Measurements from ENCODE around the gene ALAD. TPM values are rescaled to one million over a fixed set of nuclear protein-coding genes. Genes with fewer than 3 reads are reported as not detected.

ALAD gene
- total and polyA plus RNA-seq, 9 donors, result 11.3 to 26.3 (median 21.6) TPM

DNA sequence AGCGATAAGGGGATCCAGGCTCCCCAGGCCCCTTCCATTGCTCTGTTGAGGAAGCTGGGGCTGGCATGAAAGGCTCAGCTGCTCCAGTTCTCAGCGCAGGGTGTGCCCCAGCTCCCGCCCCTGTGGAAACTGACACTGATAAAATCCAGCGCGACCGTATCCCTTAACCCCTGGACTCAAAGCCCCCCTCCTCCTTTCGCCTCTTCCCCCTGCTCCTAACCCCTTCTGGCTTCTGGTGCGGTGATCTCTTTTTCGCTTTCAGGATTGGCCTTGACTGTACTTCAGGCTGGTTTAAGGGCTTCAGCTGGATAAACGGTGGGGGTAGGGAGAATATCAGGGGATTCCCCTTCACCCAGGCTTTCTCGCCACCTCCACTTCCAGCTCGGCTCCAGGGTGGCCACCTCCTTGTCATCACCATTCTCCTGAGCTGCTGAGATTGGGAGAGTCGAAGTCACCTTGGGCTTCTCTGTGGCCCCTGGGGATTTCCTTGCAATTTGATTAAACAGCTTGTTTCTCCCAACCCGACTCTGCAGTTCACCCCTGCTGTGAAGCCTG is 50.9 kb downstream of the ALAD start:
- WGBS (ENCODE audit: insufficient coverage), result 7% methylated on average over 9 of the region's 14 CpGs
- DNase-seq, result no peak
- peaks cover 9% of the 10 kb centered on the region for H3K4me1 ChIP-seq (ENCODE audit: control insufficient read depth, insufficient read depth, low read length)
- peaks cover 54% of the 10 kb centered on the region for H3K27me3 ChIP-seq (ENCODE audit: control insufficient read depth, insufficient read depth, low read length)
- no peaks in the 10 kb centered on the region for H3K9me3 ChIP-seq (replicated peaks; ENCODE audit: control insufficient read depth, low read depth, low read length)
- no peak overlapping the region for H3K4me3 ChIP-seq (ENCODE audit: low read length)
- H3K27ac ChIP-seq (ENCODE audit: low read length), result no peak overlapping the region
- H3K36me3 ChIP-seq (ENCODE audit: control insufficient read depth, insufficient read depth, low read length), result no peaks in the 10 kb centered on the region

DNA sequence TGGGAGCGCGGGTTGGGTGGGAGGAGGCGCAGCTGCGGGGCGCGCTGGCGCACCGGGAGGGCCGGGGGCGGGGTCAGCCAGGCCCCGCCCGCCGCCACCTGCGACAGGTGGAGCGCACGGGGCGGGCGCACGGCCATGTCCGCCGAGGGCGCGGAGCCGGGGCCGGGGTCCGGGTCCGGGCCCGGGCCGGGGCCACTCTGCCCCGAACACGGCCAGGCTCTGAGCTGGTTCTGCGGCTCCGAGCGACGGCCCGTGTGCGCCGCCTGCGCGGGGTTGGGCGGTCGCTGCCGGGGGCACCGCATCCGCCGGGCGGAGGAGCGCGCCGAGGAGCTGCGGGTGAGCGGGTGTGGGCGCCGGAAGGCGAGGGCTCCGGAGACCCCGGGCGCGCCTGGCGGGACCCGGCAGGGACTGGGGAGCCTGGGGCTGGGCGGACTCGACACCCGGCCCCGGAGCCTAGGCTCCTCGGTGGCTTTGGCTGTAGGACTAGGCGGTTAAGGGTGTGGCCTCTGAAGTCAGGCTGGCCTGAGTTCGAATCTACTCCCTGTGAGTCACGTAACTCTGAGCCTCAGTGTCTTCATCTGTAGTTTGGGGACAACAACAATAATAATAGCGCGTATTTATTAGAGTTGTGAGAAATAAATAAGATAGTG is 51.5 kb downstream of the ALAD start, which contains the start of gene BSPRY:
Gene BSPRY, plus strand, starts transcription at position 97 of the 650 bp plus-strand sequence. Its CDS starts 39 bp downstream, at position 136.
- no peaks in the 10 kb centered on the region for H3K36me3 ChIP-seq (ENCODE audit: control insufficient read depth, insufficient read depth, low read length)
- 1% methylated on average over 69 of the region's 71 CpGs for WGBS (ENCODE audit: insufficient coverage)
- no peak within 1 kb of the TSS for H3K27ac ChIP-seq (ENCODE audit: low read length)
- no peaks in the 10 kb centered on the region for H3K9me3 ChIP-seq (replicated peaks; ENCODE audit: control insufficient read depth, low read depth, low read length)
- H3K4me3 ChIP-seq (ENCODE audit: low read length), result no peak within 1 kb of the TSS
- peaks cover 9% of the 10 kb centered on the region for H3K4me1 ChIP-seq (ENCODE audit: control insufficient read depth, insufficient read depth, low read length)
- peaks cover 50% of the 10 kb centered on the region for H3K27me3 ChIP-seq (ENCODE audit: control insufficient read depth, insufficient read depth, low read length)
- no peak for DNase-seq

DNA sequence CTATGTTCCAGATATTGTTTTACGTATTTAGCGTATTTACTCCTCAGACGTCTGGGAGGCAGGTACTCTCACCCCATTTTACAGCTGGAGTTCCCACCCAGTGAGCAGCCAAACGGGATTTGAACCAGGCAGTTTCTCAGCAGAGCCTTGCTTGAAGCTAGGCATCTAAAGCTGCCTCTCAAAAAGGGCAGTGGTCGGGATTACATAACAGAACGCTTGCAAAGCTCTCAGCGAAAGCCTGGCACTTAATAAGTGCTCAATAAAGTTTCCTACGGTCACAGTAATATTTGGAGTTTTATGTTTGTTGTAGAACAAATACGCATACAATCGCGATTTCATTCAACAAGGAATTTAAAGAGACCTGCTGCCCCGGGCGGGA is 52.0 kb downstream of the ALAD start:
- Histone ChIP-seq H3K9me3 (replicated peaks; ENCODE audit: control insufficient read depth, low read depth, low read length) (no peaks in the 10 kb centered on the region), H3K36me3 (ENCODE audit: control insufficient read depth, insufficient read depth, low read length) (no peaks in the 10 kb centered on the region), H3K4me3 (ENCODE audit: low read length) (no peak overlapping the region), H3K4me1 (ENCODE audit: control insufficient read depth, insufficient read depth, low read length) (peaks cover 10% of the 10 kb centered on the region), H3K27ac (ENCODE audit: low read length) (no peak overlapping the region), H3K27me3 (ENCODE audit: control insufficient read depth, insufficient read depth, low read length) (peaks cover 49% of the 10 kb centered on the region)
- DNase-seq, result no peak
- 15% methylated on average over 8 of the region's 13 CpGs for WGBS (ENCODE audit: insufficient coverage)

DNA sequence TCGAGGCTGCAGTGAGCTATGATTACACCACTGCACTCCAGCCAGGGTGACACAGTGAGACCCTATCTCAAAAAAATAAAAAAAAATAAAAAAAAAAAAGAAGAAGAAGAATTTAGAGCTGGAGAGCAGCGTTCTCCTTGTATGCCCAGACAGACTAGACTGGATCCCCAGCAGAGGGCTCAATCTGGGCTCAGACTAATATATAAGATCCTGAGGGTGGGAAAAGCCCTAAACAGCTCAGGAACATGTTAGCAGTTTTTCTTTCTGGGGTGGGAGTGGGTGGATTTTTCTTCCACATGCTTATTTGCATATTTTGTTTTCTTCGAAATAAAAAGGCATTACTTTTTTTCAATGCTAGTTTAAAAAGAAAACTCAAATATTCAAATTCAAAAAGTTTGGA is 52.6 kb downstream of the ALAD start:
- Histone ChIP-seq H3K27me3 (ENCODE audit: control insufficient read depth, insufficient read depth, low read length) (peaks cover 48% of the 10 kb centered on the region), H3K36me3 (ENCODE audit: control insufficient read depth, insufficient read depth, low read length) (no peaks in the 10 kb centered on the region), H3K9me3 (replicated peaks; ENCODE audit: control insufficient read depth, low read depth, low read length) (no peaks in the 10 kb centered on the region), H3K4me3 (ENCODE audit: low read length) (no peak overlapping the region), H3K4me1 (ENCODE audit: control insufficient read depth, insufficient read depth, low read length) (peaks cover 13% of the 10 kb centered on the region), H3K27ac (ENCODE audit: low read length) (no peak overlapping the region)
- DNase-seq, result no peak
- no CpG with 5 or more reads among the region's 3 CpGs for WGBS (ENCODE audit: insufficient coverage)

- no peaks in the 10 kb centered on the region for H3K36me3 ChIP-seq (ENCODE audit: control insufficient read depth, insufficient read depth, low read length)
- H3K27ac ChIP-seq (ENCODE audit: low read length), result no peak overlapping the region
- DNase-seq, result no peak
- WGBS (ENCODE audit: insufficient coverage), result no CpG with 5 or more reads among the region's 1 CpG
- peaks cover 28% of the 10 kb centered on the region for H3K27me3 ChIP-seq (ENCODE audit: control insufficient read depth, insufficient read depth, low read length)
- no peak overlapping the region for H3K4me3 ChIP-seq (ENCODE audit: low read length)
- no peaks in the 10 kb centered on the region for H3K9me3 ChIP-seq (replicated peaks; ENCODE audit: control insufficient read depth, low read depth, low read length)
- H3K4me1 ChIP-seq (ENCODE audit: control insufficient read depth, insufficient read depth, low read length), result peaks cover 13% of the 10 kb centered on the region
These were observed 55.4 kb downstream of the ALAD start for GRCh38 chr9:113345671-113346070.

DNA sequence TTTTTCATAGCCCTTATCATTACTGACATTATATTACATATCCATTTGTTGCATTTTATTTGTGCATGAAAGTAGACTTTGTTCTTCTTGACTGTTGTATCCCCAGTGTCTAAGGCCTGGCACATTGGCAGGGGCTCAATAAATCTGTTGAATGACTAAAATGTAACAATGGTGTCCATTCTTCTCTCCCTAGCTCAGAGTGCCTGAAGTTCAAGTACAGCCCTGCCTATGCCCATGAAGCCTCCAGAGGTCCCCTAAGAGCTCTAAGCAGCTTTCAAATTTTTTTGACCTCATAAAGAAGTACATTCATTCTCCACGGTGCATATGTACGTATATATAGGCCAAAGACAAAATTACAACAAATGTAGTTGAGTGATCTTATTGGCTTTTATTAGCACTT is 55.9 kb downstream of the ALAD start:
- Histone ChIP-seq H3K27me3 (ENCODE audit: control insufficient read depth, insufficient read depth, low read length) (peaks cover 24% of the 10 kb centered on the region), H3K4me3 (ENCODE audit: low read length) (no peak overlapping the region), H3K9me3 (replicated peaks; ENCODE audit: control insufficient read depth, low read depth, low read length) (no peaks in the 10 kb centered on the region), H3K4me1 (ENCODE audit: control insufficient read depth, insufficient read depth, low read length) (peaks cover 9% of the 10 kb centered on the region), H3K36me3 (ENCODE audit: control insufficient read depth, insufficient read depth, low read length) (no peaks in the 10 kb centered on the region), H3K27ac (ENCODE audit: low read length) (no peak overlapping the region)
- no peak for DNase-seq
- no CpG with 5 or more reads among the region's 2 CpGs for WGBS (ENCODE audit: insufficient coverage)

GRCh38 chr9:113343732-113344231 is 57.3 kb downstream of the ALAD start:
- Histone ChIP-seq H3K27me3 (ENCODE audit: control insufficient read depth, insufficient read depth, low read length) (peaks cover 12% of the 10 kb centered on the region), H3K36me3 (ENCODE audit: control insufficient read depth, insufficient read depth, low read length) (no peaks in the 10 kb centered on the region), H3K27ac (ENCODE audit: low read length) (peak overlapping the region; percentile 67), H3K4me3 (ENCODE audit: low read length) (no peak overlapping the region), H3K4me1 (ENCODE audit: control insufficient read depth, insufficient read depth, low read length) (peaks cover 7% of the 10 kb centered on the region), H3K9me3 (replicated peaks; ENCODE audit: control insufficient read depth, low read depth, low read length) (no peaks in the 10 kb centered on the region)
- no CpG with 5 or more reads among the region's 1 CpG for WGBS (ENCODE audit: insufficient coverage)
- peak; percentile 66 for DNase-seq

GRCh38 chr9:113341712-113342410 is 59.2 kb downstream of the ALAD start:
- 82% methylated on average over 6 of the region's 9 CpGs for WGBS (ENCODE audit: insufficient coverage)
- no peak for DNase-seq

GRCh38 chr9:113340011-113340699 is 60.9 kb downstream of the ALAD start, which contains the start of gene WDR31:
WDR31 (minus strand) TSS chr9:113340275; CDS start chr9:113332022, 8,253 bp downstream.
- no peaks in the 10 kb centered on the region for H3K9me3 ChIP-seq (replicated peaks; ENCODE audit: control insufficient read depth, low read depth, low read length)
- no peaks in the 10 kb centered on the region for H3K36me3 ChIP-seq (ENCODE audit: control insufficient read depth, insufficient read depth, low read length)
- no peaks in the 10 kb centered on the region for H3K27me3 ChIP-seq (ENCODE audit: control insufficient read depth, insufficient read depth, low read length)
- H3K27ac ChIP-seq (ENCODE audit: low read length), result peak within 1 kb of the TSS; percentile 83
- H3K4me1 ChIP-seq (ENCODE audit: control insufficient read depth, insufficient read depth, low read length), result peaks cover 7% of the 10 kb centered on the region
- H3K4me3 ChIP-seq (ENCODE audit: low read length), result peak within 1 kb of the TSS; percentile 90
- DNase-seq, result peak; percentile 95
- WGBS (ENCODE audit: insufficient coverage), result 0% methylated on average over 41 of the region's 46 CpGs

More at GRCh38 chr9:113341712-113342410, 59.2 kb downstream of the ALAD start:
- H3K27me3 ChIP-seq (ENCODE audit: control insufficient read depth, insufficient read depth, low read length), result peaks cover 2% of the 10 kb centered on the region
- no peaks in the 10 kb centered on the region for H3K9me3 ChIP-seq (replicated peaks; ENCODE audit: control insufficient read depth, low read depth, low read length)
- no peak overlapping the region for H3K27ac ChIP-seq (ENCODE audit: low read length)
- H3K36me3 ChIP-seq (ENCODE audit: control insufficient read depth, insufficient read depth, low read length), result no peaks in the 10 kb centered on the region
- peaks cover 7% of the 10 kb centered on the region for H3K4me1 ChIP-seq (ENCODE audit: control insufficient read depth, insufficient read depth, low read length)
- H3K4me3 ChIP-seq (ENCODE audit: low read length), result no peak overlapping the region

- Histone ChIP-seq H3K27ac (ENCODE audit: low read length) (no peak overlapping the region), H3K36me3 (ENCODE audit: control insufficient read depth, insufficient read depth, low read length) (no peaks in the 10 kb centered on the region), H3K9me3 (replicated peaks; ENCODE audit: control insufficient read depth, low read depth, low read length) (no peaks in the 10 kb centered on the region), H3K27me3 (ENCODE audit: control insufficient read depth, insufficient read depth, low read length) (no peaks in the 10 kb centered on the region), H3K4me1 (ENCODE audit: control insufficient read depth, insufficient read depth, low read length) (peaks cover 4% of the 10 kb centered on the region), H3K4me3 (ENCODE audit: low read length) (no peak overlapping the region)
- DNase-seq, result no peak
- no CpG with 5 or more reads among the region's 2 CpGs for WGBS (ENCODE audit: insufficient coverage)
These were observed 63.4 kb downstream of the ALAD start for GRCh38 chr9:113337714-113338113.
